ENCODE measurements around the gene PACC1.

- no peak for TF ChIP-seq CTCF (IDR thresholded peaks at IDR 0.05; ENCODE audit: poor library complexity)
- no peak for TF ChIP-seq EZH2phosphoT487 (IDR thresholded peaks at IDR 0.05; ENCODE audit: low read depth, severe bottlenecking, unreplicated experiment)
Measured at GRCh38 chr1:212364985-212365384, 49.7 kb downstream of the PACC1 start.
